ENCODE measurements around the gene ATP5PD.

GRCh38 chr17:75079023-75079373 is 32.2 kb upstream of the ATP5PD start:
- TF ChIP-seq CTCF (optimal IDR thresholded peaks at IDR 0.05 in 1 of 3, IDR thresholded peaks at IDR 0.05 in 1 of 3, conservative IDR thresholded peaks at IDR 0.05 in 1 of 3; ENCODE audit: extremely low read depth in 1 of 3, insufficient read depth in 2 of 3, low read length in 3 of 3) (no peak), EZH2 (IDR thresholded peaks at IDR 0.05; ENCODE audit: low read length) (no peak)

Data from keratinocyte (primary cell).